K562 (cell line): Measurements from ENCODE around the gene PGF. TPM values are rescaled to one million over a fixed set of nuclear protein-coding genes. Genes with fewer than 3 reads are reported as not detected.

Source experiments
- BMI1 ChIP-seq: fragments of 150-350 bp; IDR thresholded peaks from 2 replicates; pipeline ENCODE4 v1.6.1; 2014; ENCODE audit warnings: low read length
- CXXC5 ChIP-seq: fragments of 250-450 bp; sonication (Bioruptor Pico); IDR thresholded peaks from 2 replicates; pipeline ENCODE4 v1.8.0; 2022; ENCODE audit warnings: inconsistent platforms, mild to moderate bottlenecking, moderate library complexity
- GABPA ChIP-seq: fragments of 200-800 bp; sonication (Bioruptor generic); conservative IDR thresholded peaks from 2 replicates; pipeline ENCODE4 v1.6.1; 2016; ENCODE audit warnings: low read depth, missing genetic modification characterization, missing compliant biosample characterization
- JUN ChIP-seq, 2 experiments: sonication (generic) in 1 of 2; formaldehyde crosslinking in 1 of 2; IDR thresholded peaks; 2 replicates each; pipeline versions ENCODE4 v1.6.1 to v1.8.0; 2012 to 2022; ENCODE audit warnings: borderline replicate concordance in 2 of 2, mild to moderate bottlenecking in 2 of 2, improper control_type of control experiment in 1 of 2, low read depth in 1 of 2, low read length in 1 of 2, missing genetic modification reagents in 1 of 2
- L3MBTL2 ChIP-seq: fragments of 450-650 bp; IDR thresholded peaks from 2 replicates; pipeline ENCODE4 v1.6.1; 2016; ENCODE audit warnings: mild to moderate bottlenecking, moderate library complexity
- MIER1 ChIP-seq: fragments of 450-650 bp; IDR thresholded peaks from 2 replicates; pipeline ENCODE4 v1.6.1; 2016; ENCODE audit warnings: antibody characterized with exemption, mild to moderate bottlenecking, low read depth
- MTA3 ChIP-seq: fragments of 450-650 bp; formaldehyde crosslinking; IDR thresholded peaks from 2 replicates; pipeline ENCODE4 v1.6.1; 2017; ENCODE audit warnings: mild to moderate bottlenecking, borderline replicate concordance
- MYC ChIP-seq, 2 experiments: fragments of 250-450 bp in 1 of 2; sonication (Bioruptor Pico) in 1 of 2; IDR thresholded peaks; 2 replicates each; pipeline versions ENCODE4 v1.5.1 to v1.6.1; 2012 to 2021; ENCODE audit warnings: low read depth in 2 of 2, borderline replicate concordance in 1 of 2, improper control_type of control experiment in 1 of 2, low read length in 1 of 2, mild to moderate bottlenecking in 1 of 2, moderate library complexity in 1 of 2
- PHF20 ChIP-seq: fragments of 450-650 bp; IDR thresholded peaks from 2 replicates; pipeline ENCODE4 v1.6.1; 2018; ENCODE audit not compliant: partially characterized antibody
- PRPF4 ChIP-seq: fragments of 200-400 bp; formaldehyde crosslinking; IDR thresholded peaks from one replicate; pipeline ENCODE4 v1.6.1; 2017; ENCODE audit warnings: low read length, low read depth, mild to moderate bottlenecking; ENCODE audit not compliant: insufficient read depth, poor library complexity, severe bottlenecking
- SAFB2 ChIP-seq: fragments of 200-400 bp; formaldehyde crosslinking; IDR thresholded peaks from 2 replicates; pipeline ENCODE4 v1.6.1; 2018; ENCODE audit warnings: borderline replicate concordance, low read length, low read depth, moderate library complexity; ENCODE audit not compliant: severe bottlenecking
- SMAD2 ChIP-seq: fragments of 150-350 bp; IDR thresholded peaks from 2 replicates; pipeline ENCODE4 v1.6.1; 2014; ENCODE audit warnings: low read depth, mild to moderate bottlenecking, low read length
- TAL1 ChIP-seq: fragments of 450-650 bp; IDR thresholded peaks from 2 replicates; pipeline ENCODE4 v1.6.1; 2016; ENCODE audit warnings: mild to moderate bottlenecking
- TCF7 ChIP-seq: sonication (generic); IDR thresholded peaks from 2 replicates; pipeline ENCODE4 v1.6.1; 2016; ENCODE audit warnings: antibody characterized with exemption, borderline replicate concordance
- TFAP4 ChIP-seq: sonication (generic); formaldehyde crosslinking; IDR thresholded peaks from 2 replicates; pipeline ENCODE4 v1.8.0; 2022; ENCODE audit warnings: missing genetic modification reagents, mild to moderate bottlenecking, moderate library complexity, borderline replicate concordance
- VEZF1 ChIP-seq: fragments of 200-800 bp; sonication (Bioruptor generic); IDR thresholded peaks from 2 replicates; pipeline ENCODE4 v1.6.1; 2017; ENCODE audit warnings: missing genetic modification characterization, missing compliant biosample characterization
- ZBTB17 ChIP-seq: fragments of 450-650 bp; formaldehyde crosslinking; IDR thresholded peaks from 2 replicates; pipeline ENCODE4 v1.4.0; 2020; ENCODE audit warnings: mild to moderate bottlenecking
- ZBTB7A ChIP-seq: IDR thresholded peaks from 2 replicates; pipeline ENCODE4 v1.6.1; 2011; ENCODE audit warnings: low read depth, mild to moderate bottlenecking, low read length, moderate library complexity, borderline replicate concordance; ENCODE audit not compliant: control insufficient read depth
- ZFP91 ChIP-seq: sonication (generic); formaldehyde crosslinking; IDR thresholded peaks from 2 replicates; pipeline ENCODE4 v1.8.0; 2022; ENCODE audit warnings: mild to moderate bottlenecking, missing genetic modification reagents
- ZNF197 ChIP-seq: fragments of 200-800 bp; sonication (Bioruptor generic); IDR thresholded peaks from 2 replicates; pipeline ENCODE4 v1.6.1; 2016; ENCODE audit warnings: low read depth, missing genetic modification characterization, missing compliant biosample characterization
- polyA plus RNA-seq, 8 experiments: library from polyadenylated mRNA; depleted of rRNA in 4 of 8; stranded (reverse) in 5 of 8; unstranded in 3 of 8; fragments of >200 nt; fragmentation: Nextera tagmentation in 2 of 8; fragmentation: Illumina TruSeq in 1 of 8; extraction: Ambion mirVana in 2 of 8; extraction: Trizol in 1 of 8; gene quantifications; 2 replicates each; pipeline versions ENCODE4 v1.2.1 to v1.2.3, GENCODE V29; 2011 to 2014; ENCODE audit warnings: inconsistent platforms in 1 of 8, missing spikeins in 1 of 8
- total RNA-seq, 7 experiments: library from RNA; depleted of rRNA in 6 of 7; stranded (reverse); fragments of >200 nt in 6 of 7; fragmentation: Illumina TruSeq in 2 of 7; extraction: Trizol in 2 of 7; gene quantifications; 2 replicates each; pipeline versions ENCODE4 v1.2.1 to v1.2.3, GENCODE V29; 2011 to 2021; ENCODE audit warnings: low replicate concordance in 1 of 7
- TF ChIP-seq, protein P1 (sequence below): sonication (generic); formaldehyde crosslinking; IDR thresholded peaks from 2 replicates; pipeline ENCODE4 v1.4.0; 2020; ENCODE audit warnings: mild to moderate bottlenecking, missing genetic modification reagents

The PGF gene
- total and polyA plus RNA-seq, 9 of the 15 experiments (the other 6 are each of a cell fraction or from before 2014, with no cell fraction given): 0.04 to 0.44 (median 0.18) TPM

GRCh38 chr14:74922752-74923401, 32.5 kb downstream of the PGF start, which contains the start of gene RPS6KL1 (continued):
- TF ChIP-seq L3MBTL2 (peak; percentile 44; the same call in 1 of the 2 replicates), JUN (IDR thresholded peaks at IDR 0.05; ENCODE audit: borderline replicate concordance, low read depth, low read length) (peak; percentile 69), JUN (CRISPR knock-in tag; IDR thresholded peaks at IDR 0.05; ENCODE audit: borderline replicate concordance) (no peak), VEZF1 (CRISPR knock-in tag) (peak; percentile 57), GABPA (no peak), TAL1 (no peak), SMAD2 (no peak), TFAP4 (CRISPR knock-in tag) (peak; percentile 38; the same call in 1 of the 2 replicates), CXXC5 (peak; percentile 32), SAFB2 (no peak), MYC (IDR thresholded peaks at IDR 0.05; ENCODE audit: low read depth, low read length) (peak; percentile 45; the same call in 1 of the 2 replicates), MYC (CRISPR knock-in tag; IDR thresholded peaks at IDR 0.05; ENCODE audit: borderline replicate concordance, low read depth) (no peak), MTA3 (no peak), PRPF4 (no peak), ZBTB7A (peak; percentile 52; the same call in 1 of the 2 replicates), ZBTB17 (no peak; the same call in 1 of the 2 replicates), BMI1 (no peak), TCF7 (no peak), ZNF197 (CRISPR knock-in tag) (no peak), MIER1 (no peak), PHF20 (peak; percentile 79), ZFP91 (CRISPR knock-in tag) (0 out of 2 replicates have a peak, but pooled peaks have one; percentile 50)
- TF ChIP-seq, protein P1, sequence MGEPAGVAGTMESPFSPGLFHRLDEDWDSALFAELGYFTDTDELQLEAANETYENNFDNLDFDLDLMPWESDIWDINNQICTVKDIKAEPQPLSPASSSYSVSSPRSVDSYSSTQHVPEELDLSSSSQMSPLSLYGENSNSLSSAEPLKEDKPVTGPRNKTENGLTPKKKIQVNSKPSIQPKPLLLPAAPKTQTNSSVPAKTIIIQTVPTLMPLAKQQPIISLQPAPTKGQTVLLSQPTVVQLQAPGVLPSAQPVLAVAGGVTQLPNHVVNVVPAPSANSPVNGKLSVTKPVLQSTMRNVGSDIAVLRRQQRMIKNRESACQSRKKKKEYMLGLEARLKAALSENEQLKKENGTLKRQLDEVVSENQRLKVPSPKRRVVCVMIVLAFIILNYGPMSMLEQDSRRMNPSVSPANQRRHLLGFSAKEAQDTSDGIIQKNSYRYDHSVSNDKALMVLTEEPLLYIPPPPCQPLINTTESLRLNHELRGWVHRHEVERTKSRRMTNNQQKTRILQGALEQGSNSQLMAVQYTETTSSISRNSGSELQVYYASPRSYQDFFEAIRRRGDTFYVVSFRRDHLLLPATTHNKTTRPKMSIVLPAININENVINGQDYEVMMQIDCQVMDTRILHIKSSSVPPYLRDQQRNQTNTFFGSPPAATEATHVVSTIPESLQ (CRISPR knock-in tag): no peak
